ENCODE results near the gene TBC1D19. TPM values are rescaled to one million over a fixed set of nuclear protein-coding genes. Genes with fewer than 3 reads are reported as not detected.

Gene TBC1D19, protein sequence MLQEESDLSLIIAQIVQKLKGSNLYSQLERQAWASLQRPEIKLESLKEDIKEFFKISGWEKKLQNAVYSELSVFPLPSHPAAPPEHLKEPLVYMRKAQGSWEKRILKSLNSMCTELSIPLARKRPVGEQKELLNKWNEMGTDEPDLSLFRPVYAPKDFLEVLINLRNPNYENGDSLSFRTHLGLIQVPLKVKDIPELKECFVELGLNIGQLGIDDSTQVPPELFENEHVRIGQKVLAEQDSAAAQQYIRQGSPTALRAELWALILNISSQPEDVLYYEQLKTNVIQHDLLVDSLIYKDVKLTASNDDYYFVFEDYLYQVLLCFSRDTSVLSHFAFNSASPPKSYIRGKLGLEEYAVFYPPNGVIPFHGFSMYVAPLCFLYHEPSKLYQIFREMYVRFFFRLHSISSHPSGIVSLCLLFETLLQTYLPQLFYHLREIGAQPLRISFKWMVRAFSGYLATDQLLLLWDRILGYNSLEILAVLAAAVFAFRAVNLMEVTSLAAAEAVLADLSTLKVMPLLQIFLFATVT
- 8.4 and 24.8 TPM in 2 replicates for total RNA-seq (2011; cell fraction: chromatin; rRNA removed; ENCODE audit: low replicate concordance)
- total RNA-seq (2011; cell fraction: nucleolus; rRNA removed) = 4.7 and 5.9 TPM in 2 replicates
- 6.4 and 7.8 TPM in 2 replicates for total RNA-seq (2011; cell fraction: nucleoplasm; rRNA removed)
- total RNA-seq (2014; rRNA removed) (2.9 and 3.6 TPM in 2 replicates), total RNA-seq (2014; rRNA removed; fragmentation: Illumina TruSeq; extraction: Trizol) (4.9 and 6.2 TPM in 2 replicates), total RNA-seq (2015; rRNA removed; fragmentation: Illumina TruSeq; extraction: Trizol) (4.9 and 5.6 TPM in 2 replicates), total RNA-seq (2021) (3.2 and 3.5 TPM in 2 replicates), polyA plus RNA-seq (2011; rRNA removed) (3.7 and 4.7 TPM in 2 replicates), polyA plus RNA-seq (2014; fragmentation: Illumina TruSeq; extraction: Trizol) (3.1 and 3.7 TPM in 2 replicates), polyA plus RNA-seq (2014; fragmentation: Nextera tagmentation; extraction: Ambion mirVana) (1 to 10 TPM in 1 of 2 experiments, under 1 TPM in 1; 0.73 to 1.1 TPM), polyA plus RNA-seq (2014; rRNA removed) (2.8 and 4.7 TPM in 2 replicates), polyA minus RNA-seq (2011; rRNA and poly(A)+ RNA removed) (6.9 and 8.8 TPM in 2 replicates), Bru-seq, nascent RNA (percentile 54 among the genes with signal in this experiment), BruChase-seq, experiment 1, labeled RNA remaining after a 2-hour chase (percentile 60 among the genes with signal in this experiment), BruChase-seq, experiment 2, labeled RNA remaining after a 6-hour chase (percentile 59 among the genes with signal in this experiment)
- 1.1 and 2.6 TPM in 2 replicates for polyA plus RNA-seq (2011; cell fraction: cytosol; rRNA removed)
- 2.6 and 4.7 TPM in 2 replicates for polyA plus RNA-seq (2011; cell fraction: nucleus; rRNA removed)
- 1.8 and 3.9 TPM in 2 replicates for polyA plus RNA-seq (2012)
- polyA minus RNA-seq (2011; cell fraction: cytosol; rRNA and poly(A)+ RNA removed) = 2.2 and 3.5 TPM in 2 replicates
- polyA minus RNA-seq (2011; cell fraction: nucleus; rRNA and poly(A)+ RNA removed) = 8.5 and 17.3 TPM in 2 replicates
- long read RNA-seq, experiment 1, transcript TBC1D19-201 (21 exons, 2,263 nt) = major isoform, 5 of 9 reads
- long read RNA-seq, experiment 1, partial matches to known transcripts = 0 of 9 reads
- long read RNA-seq, experiment 1, other reads (novel, unspliced or antisense) = 4 of 9 reads
- long read RNA-seq, experiment 2, partial matches to known transcripts = 0 of 3 reads
- long read RNA-seq, experiment 2, other reads (novel, unspliced or antisense) = 3 of 3 reads
- long read RNA-seq, experiment 3, partial matches to known transcripts = 0 of 5 reads
- long read RNA-seq, experiment 3, other reads (novel, unspliced or antisense) = 1 of 5 reads

DNA sequence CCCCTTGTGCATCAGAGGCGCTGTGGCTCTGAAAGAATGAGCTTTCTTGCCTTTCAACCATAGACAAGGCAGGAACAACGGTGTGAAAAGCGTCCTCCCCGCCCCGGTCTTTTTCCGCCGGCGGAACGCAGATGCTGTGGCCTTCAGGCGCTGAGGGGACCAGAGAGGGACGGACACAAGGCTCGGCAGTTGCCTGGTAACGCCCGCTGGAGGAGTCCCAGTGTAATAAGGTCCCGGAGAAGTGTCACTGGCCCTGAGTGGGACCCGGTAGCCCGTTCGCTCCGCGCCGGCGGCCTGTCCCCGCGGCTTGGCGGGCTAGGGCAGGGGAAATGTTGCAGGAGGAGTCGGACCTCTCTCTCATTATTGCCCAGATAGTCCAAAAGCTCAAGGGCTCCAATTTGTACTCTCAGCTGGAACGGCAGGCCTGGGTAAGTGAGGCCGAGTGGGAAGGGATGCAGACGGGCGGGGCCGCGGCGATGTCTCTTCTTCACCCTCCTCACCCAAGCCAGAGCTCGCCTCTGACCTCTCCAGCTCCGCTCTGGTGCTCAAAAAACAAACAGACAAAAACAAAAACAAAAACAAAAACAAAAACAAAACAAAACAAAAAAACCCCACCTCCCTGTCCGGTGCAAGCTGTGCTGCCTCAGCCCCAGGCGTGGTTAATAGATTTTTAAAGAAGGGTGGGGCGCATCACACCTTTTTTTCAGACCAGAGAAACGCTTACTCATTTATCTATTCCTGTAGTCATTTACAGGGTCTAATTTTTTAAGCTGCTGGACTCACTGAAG is at the start of gene TBC1D19:
Gene TBC1D19 (plus strand): TSS at position 220 of the 788 bp plus-strand sequence. CDS start 110 bp downstream, at position 330.
- H3K4me1 ChIP-seq (replicated peaks in 1 of 2; ENCODE audit: control insufficient read depth in 2 of 2, insufficient read depth in 2 of 2, low read length in 2 of 2) = peaks cover 3 to 4% of the 10 kb centered on the region in 2 experiments; a peak in 4 of 5 replicates
- ATAC-seq (peak; percentile 100), FAIRE-seq (peak; percentile 82), DNase-seq (ENCODE audit: extremely low read depth in 1 of 4, low spot score in 3 of 4) (peak; percentile 73 to 90 (median 82))
- CTCF ChIA-PET (ENCODE audit: low intra/inter-chr PET ratio) = no interaction called here
- no peaks in the 10 kb centered on the region for H3K27me3 ChIP-seq (ENCODE audit: control insufficient read depth in 2 of 2, insufficient read depth in 2 of 2, low read length in 2 of 2)
- peak within 1 kb of the TSS; percentile 58 for H3K27ac ChIP-seq (ENCODE audit: extremely low read depth, low read depth, low read length)
- H3K4me2 ChIP-seq (ENCODE audit: insufficient read depth, low read length) = peak within 1 kb of the TSS; percentile 84
- BruUV-seq (replicated peaks) = TSS peak; percentile 78
- peak within 1 kb of the TSS; percentile 100 for H2AFZ ChIP-seq (ENCODE audit: low read depth, low read length)
- intact Hi-C loops (cut with micrococcal nuclease) (loop anchor here (5.0 kb wide), 1 partner anchor 278 kb away; the partner anchor contains the start of gene STIM2), in situ Hi-C loops (cut with MboI) (no loop called here)
- H4K20me1 ChIP-seq (replicated peaks; ENCODE audit: control insufficient read depth, insufficient read depth, low read length) = no peaks in the 10 kb centered on the region
- WGBS (ENCODE audit: insufficient coverage, low coverage, missing lambda C conversion rate) = under 1% methylated on average over 31 of the region's 39 CpGs
- H3K36me3 ChIP-seq (ENCODE audit: control insufficient read depth, insufficient read depth, low read length) = no peaks in the 10 kb centered on the region
- H3K4me3 ChIP-seq = peak within 1 kb of the TSS; percentile 73
- peak within 1 kb of the TSS; percentile 64 to 88 for H3K9ac ChIP-seq (ENCODE audit: insufficient read depth in 1 of 2, low read depth in 2 of 2, low read length in 2 of 2)
- POLR2A ChIA-PET = interaction anchor here (0.6 to 2.0 kb wide), 7 partner anchors 9 to 274 kb away, joined by 3 to 9 read pairs (median 3); no protein-coding TSS in a partner anchor
- no peaks in the 10 kb centered on the region; the same call in 1 of the 2 replicates for H3K9me3 ChIP-seq (replicated peaks; ENCODE audit: control insufficient read depth, insufficient read depth, low read depth, low read length)
- no peaks in the 10 kb centered on the region for H3K9me1 ChIP-seq (ENCODE audit: control insufficient read depth, insufficient read depth, low read length)
- H3K79me2 ChIP-seq (ENCODE audit: control insufficient read depth, insufficient read depth, low read length) = peaks cover 10% of the 10 kb centered on the region; the same call in 2 of the 3 replicates
- no peak for TF ChIP-seq ZKSCAN8 (CRISPR knock-in tag; IDR thresholded peaks at IDR 0.05)
- TF ChIP-seq, protein P1, sequence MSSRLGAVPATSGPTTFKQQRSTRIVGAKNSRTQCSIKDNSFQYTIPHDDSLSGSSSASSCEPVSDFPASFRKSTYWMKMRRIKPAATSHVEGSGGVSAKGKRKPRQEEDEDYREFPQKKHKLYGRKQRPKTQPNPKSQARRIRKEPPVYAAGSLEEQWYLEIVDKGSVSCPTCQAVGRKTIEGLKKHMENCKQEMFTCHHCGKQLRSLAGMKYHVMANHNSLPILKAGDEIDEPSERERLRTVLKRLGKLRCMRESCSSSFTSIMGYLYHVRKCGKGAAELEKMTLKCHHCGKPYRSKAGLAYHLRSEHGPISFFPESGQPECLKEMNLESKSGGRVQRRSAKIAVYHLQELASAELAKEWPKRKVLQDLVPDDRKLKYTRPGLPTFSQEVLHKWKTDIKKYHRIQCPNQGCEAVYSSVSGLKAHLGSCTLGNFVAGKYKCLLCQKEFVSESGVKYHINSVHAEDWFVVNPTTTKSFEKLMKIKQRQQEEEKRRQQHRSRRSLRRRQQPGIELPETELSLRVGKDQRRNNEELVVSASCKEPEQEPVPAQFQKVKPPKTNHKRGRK (tag; IDR thresholded peaks at IDR 0.05) = no peak
- no peak for TF ChIP-seq CCNT2 (IDR thresholded peaks at IDR 0.05; ENCODE audit: borderline replicate concordance, extremely low read depth, insufficient read length, low read depth, low read length)
- TF ChIP-seq HNRNPH1 (optimal IDR thresholded peaks at IDR 0.05; ENCODE audit: low read depth, low read length) = no peak
- no peak for TF ChIP-seq ZNF436 (CRISPR knock-in tag; IDR thresholded peaks at IDR 0.05)
- TF ChIP-seq GABPB1 (CRISPR knock-in tag; IDR thresholded peaks at IDR 0.05) = peak; percentile 97
- peak; percentile 80 to 89 for TF ChIP-seq FOXK2 (conservative IDR thresholded peaks at IDR 0.05 in 1 of 2, IDR thresholded peaks at IDR 0.05 in 1 of 2; ENCODE audit: low read depth in 2 of 2)
- peak; percentile 88 for TF ChIP-seq NEUROD1 (IDR thresholded peaks at IDR 0.05; ENCODE audit: borderline replicate concordance, low read depth, low read length, partially characterized antibody)
- no peak for TF ChIP-seq ATF1 (CRISPR knock-in tag; IDR thresholded peaks at IDR 0.05)
- TF ChIP-seq ATF1 (tag; IDR thresholded peaks at IDR 0.05) = peak; percentile 71
- TF ChIP-seq SRSF9 (IDR thresholded peaks at IDR 0.05; ENCODE audit: borderline replicate concordance, low read depth, low read length) = no peak
- TF ChIP-seq RBM14 (IDR thresholded peaks at IDR 0.05; ENCODE audit: borderline replicate concordance, insufficient read depth, low read depth, low read length) = no peak
- TF ChIP-seq ZNF24 (IDR thresholded peaks at IDR 0.05) = 0 out of 2 replicates have a peak, but pooled peaks have one; percentile 64
